ENCODE measurements around the gene B4GALT1.

Gene B4GALT1

DNA sequence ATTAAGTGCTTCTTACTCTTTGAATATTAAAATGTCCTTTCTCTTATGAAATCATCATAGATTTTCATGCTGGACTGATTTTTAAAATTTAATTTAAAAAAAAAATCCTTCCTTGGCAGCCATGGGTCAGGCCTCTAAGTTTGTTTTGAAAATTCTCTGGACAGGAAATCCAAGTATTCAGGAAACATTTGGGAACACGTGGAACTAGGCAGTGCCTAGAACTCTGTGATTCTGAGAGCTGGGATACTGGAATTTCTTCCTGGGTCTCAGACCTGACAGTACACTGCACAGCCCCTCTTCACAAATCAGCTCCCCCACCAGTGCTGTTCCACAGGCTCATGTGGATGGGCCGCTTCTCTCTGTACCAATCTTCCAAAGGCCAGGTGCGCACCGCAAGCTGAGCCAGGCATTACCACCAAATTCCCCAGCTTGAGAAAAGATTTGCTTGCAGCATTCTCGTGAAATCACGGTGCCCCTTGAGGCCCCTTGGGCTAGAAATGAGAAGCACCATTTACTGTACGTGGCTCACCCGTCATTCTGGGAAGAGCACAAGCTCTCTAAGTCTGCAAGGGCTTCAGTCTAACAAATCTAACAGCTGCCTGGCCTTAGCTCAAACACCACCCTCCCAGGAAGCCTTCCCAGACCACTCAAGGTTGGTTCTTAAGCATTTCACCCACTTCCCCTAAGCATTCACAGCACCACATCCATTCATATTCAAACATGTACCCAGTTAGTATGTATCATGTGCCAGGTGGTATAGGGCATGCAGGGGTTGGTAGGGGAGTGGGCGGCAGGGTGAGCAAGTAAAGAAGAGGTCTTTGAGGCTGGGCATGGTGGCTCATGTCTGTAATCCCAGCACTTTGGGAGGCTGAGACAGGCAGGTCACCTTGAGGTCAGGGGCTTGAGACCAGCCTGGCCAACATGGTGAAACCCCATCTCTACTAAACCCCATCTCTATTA is 26.5 kb downstream of the B4GALT1 start:
- no peak for DNase-seq (ENCODE audit: low read depth in 2 of 2)

DNA sequence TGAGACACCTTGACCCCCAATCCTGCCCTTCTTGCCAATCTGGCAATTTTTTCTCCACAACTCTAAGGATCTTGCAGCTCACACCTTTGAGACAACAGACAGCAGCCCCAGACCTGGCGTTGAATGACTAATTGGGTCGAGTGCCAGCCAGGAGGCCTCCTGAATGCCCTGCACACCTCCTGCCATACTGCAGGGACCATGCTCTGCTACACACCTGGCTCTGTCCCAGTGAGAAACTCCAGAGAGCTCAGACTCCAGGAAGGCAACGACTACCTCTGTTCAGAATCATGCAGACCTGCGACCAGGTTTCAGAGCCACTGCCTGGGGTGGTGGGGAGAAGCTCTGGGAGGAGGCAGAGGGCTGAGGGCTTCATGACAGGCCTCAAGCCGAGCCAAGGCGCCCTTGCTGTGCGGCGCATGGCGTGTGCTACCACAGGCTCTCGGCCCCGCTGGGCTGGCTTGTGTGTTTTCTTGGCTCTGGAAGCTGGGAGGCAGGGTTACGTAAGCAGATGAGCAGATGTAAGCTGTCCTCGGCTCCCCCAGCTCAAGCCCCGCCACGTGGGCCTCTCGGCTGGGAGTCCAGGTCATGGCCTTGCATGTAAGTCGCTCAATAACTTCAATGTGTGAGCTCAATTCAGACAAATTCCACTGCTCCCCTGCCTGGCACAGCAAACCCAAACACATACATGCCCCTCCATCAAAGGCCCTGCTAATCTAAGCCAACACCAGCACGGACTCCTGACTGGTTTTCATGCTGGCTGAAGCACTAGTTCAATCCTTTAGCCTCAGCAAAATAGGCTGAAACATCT is 27.5 kb downstream of the B4GALT1 start:
- no peak for DNase-seq (ENCODE audit: low read depth in 2 of 2)

DNA sequence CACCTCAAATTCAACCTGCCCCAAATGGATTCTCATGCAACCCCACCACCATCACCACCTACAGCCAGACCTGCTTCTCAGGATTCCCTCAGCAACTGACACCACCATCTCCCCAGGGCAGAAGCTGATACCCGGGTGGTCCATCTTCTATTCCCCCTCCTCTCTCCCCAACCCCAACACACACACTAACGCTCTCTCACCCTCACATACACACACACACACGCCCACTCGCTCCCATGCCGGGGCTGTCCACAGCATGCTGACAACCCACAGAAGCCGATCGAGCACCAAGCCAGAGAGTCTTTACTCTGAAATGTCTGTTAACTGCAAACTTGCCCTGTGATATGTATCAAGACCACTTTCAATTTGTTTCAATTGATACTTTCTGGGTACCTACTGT is 28.4 kb downstream of the B4GALT1 start:
- DNase-seq (ENCODE audit: low read depth in 2 of 2), result no peak

DNA sequence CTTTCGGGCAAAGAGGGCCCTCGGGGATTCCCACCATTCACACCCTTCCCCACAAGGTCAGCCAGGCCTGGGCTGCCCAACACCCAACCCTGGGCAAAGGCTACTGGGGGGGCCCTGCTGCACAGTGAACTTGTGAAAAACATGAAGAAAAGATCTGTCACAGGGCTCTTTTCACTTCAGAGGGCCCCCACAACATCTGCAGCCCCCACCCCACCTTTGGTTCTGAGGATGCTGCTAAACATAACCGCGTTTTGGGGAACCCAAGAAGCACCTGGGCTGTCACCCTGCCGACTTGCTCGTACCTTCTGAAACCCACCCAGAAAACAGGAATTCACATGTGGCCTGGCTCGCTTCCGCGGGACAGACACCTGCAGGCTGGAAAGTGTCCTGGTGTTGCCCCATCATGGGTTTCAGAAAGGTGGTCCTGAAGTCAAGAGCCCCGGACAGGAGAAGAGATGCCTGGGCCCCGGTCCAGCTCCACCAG is 29.3 kb downstream of the B4GALT1 start:
- no peak for DNase-seq (ENCODE audit: low read depth in 2 of 2)

DNA sequence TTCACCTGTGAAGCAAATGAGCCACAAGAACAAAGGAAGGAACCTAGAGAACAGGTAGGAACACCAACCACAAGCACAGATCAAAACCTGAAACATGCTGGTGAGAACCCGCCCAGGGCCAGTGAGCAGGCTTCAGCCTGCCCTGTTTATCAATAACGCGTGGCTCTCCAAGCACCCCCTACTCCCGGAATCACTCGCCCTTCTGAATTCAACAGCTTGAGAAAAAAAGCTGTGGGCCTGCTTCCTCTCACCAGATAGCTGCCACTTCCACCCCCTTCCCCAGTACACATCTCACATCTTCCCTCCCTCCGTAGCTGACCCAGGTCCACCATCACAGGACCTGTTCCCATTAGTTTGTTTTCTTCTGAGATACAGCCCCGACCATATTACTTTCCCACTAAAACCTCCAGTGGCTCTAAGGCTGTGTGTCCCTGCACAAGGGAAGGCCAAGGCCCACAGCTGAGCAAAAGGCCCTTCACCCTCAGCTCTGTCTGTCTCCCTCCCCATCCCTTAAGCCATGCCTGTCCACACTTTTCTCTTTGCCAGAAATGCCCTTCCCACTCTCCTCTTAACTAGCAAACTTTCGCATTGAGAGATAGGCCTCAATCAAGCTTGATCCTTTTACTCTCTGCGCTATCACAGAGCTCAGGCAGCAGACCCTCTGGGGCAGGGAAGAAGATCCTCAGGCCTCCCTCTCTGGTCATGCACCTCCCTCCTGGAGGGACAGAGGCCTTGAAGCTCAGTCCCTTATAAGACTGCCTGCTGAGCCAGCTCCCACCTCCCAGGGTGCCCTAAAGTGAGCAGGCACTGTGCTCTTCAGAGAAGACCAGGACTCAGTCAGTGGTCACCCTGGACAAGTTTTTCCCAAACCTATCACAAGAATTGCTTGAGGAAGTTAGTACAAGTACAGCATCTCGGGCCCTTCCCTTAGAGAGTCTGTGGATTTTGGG is 30.1 kb downstream of the B4GALT1 start:
- no peak for DNase-seq (ENCODE audit: low read depth in 2 of 2)

DNA sequence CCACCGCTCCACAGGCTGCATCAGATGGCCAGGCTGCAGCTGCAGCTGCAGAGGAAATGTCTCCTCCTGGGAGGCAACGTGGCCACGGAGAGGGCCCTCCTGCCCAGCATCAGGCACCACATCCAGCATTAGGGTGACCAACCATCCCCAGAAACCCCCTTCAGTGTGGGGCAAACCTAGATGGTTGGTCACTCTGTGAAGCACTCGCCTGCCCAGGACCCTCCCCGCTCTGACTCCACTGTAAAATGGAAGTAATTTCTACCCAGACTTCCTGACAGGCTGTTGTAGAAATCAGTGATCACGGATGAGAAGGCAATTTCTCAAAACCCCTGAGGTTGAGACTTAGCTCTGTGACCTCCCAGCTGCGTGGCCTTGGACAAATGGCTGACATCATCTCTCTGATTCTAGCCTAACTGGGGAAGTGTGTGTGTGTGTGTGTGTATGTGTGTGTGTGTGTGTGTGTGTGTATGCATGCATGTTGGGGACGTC is 31.6 kb downstream of the B4GALT1 start:
- no peak for DNase-seq (ENCODE audit: low read depth in 2 of 2)

DNA sequence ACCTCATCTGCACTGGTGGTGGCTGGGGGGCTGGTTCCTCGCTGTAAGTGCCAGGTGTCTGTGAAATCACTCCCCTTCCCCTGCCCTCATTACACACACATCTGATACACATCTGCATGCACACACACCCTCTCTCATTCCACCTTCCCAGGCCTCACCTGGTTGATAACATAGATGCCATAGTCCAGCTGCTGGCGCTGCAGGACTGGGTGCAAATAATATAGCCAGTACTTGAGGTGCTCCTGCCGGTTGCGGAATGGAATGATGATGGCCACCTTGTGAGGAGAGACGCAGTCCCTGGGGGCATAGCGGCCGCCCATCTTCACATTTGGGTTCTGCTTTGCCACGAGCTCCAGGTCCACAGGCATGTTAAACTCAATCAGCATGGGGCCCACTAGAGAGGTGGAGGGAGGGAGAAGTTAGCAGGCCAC is 32.1 kb downstream of the B4GALT1 start:
- DNase-seq (ENCODE audit: low read depth in 2 of 2), result no peak

DNA sequence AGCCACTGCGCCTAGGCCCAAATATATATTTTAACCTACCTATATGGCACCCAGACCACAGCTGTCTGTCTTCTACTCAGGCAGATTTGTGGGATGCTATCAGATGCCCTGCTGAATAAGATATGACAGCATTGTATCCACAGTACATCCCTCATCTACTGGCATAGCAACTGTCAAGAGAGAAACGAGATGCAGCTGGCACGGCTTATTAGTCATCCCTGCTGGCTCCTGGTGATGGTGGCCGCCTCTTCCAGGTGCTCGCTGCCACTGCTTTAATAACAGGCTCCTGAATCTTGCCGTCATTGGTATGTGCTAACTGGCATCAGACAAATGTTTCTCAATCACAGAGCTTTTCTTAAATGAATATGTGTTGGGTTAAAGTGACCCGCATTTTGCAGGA is 34.0 kb downstream of the B4GALT1 start:
- no peak for DNase-seq (ENCODE audit: low read depth in 2 of 2)

DNA sequence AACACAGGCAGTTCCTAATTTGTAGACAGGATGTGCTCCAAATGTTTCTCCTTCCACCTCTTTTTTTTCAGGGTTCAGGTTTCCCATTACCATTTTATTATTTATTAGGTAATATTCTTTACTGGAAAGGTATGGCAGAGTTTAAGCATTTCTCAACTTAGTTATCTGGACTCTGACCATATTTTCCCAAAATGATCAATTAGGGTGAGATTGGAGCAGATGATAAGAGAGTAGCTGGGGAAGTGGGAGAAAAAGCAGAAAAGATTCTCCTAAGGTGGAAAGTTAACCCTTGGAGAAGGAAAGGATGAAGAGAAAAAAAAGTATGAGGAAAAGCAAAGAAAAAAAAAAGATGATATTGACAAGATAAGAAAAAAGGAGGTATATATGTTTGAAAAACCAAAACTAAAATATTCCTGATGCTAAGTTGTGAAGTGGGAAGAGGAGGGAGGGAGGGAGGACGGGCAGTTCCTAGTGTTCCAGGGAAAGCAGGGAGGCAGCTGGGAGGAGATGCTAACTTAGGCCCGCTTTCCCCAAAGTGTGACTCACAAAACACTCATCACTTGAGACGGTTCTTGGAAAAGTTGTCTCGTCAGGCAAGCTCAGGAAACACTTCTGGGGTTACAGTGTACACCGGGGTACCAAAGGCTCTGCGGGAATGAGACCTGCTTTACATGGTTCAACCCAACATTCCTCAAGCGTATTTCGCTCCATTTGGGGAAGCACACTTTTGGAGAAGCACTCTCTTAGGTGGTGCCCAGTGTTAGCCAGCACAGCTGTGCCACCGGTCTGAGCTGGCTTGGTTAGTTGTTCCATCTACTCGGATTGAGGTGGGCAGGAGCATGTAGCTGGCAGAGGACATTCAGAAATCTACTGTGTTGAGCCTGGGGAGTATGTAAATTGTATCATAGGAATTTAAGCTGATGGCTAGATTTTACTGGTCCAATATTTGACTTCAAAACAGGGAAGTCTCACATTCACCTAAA is 35.1 kb downstream of the B4GALT1 start:
- no peak for DNase-seq (ENCODE audit: low read depth in 2 of 2)

DNA sequence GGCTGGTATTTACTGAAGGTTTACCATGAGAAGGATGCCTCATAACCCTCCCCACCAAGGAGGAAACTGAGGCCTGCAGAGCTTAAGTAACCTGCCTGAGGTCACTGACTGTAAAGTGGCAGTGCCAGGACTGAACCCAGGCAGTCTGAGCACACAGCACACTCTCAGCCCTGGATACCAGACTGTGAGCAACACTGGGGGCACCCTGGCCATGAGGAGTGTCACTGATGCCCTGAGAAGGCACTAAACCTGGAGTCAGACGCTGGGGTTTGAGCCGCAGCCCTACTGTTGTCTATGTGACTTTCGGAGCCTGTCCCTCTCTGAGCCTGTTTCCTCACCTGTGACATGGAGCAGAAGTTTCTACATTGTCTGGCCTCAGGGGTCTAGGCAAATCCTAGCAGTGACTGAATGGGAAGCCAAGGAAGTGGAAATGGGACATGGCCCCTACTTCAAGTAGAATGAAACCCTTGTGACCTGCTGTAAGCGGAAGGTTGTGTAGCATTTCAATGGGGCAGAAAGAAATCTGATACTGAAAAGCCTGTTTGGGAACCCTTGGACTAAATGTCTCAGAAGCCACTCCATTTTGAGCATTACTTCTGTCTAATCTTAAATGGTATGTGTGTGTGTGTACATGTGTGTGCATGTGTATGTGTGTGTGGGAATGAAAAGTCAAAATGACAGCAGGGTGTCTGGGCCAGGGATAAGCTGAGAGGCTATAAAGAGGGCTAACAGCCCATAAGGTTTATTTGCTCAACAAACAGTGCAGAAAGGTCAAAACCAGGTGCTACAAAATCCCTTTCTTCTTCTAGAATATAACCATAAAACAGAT is 36.0 kb downstream of the B4GALT1 start:
- DNase-seq (ENCODE audit: low read depth in 2 of 2), result no peak

DNA sequence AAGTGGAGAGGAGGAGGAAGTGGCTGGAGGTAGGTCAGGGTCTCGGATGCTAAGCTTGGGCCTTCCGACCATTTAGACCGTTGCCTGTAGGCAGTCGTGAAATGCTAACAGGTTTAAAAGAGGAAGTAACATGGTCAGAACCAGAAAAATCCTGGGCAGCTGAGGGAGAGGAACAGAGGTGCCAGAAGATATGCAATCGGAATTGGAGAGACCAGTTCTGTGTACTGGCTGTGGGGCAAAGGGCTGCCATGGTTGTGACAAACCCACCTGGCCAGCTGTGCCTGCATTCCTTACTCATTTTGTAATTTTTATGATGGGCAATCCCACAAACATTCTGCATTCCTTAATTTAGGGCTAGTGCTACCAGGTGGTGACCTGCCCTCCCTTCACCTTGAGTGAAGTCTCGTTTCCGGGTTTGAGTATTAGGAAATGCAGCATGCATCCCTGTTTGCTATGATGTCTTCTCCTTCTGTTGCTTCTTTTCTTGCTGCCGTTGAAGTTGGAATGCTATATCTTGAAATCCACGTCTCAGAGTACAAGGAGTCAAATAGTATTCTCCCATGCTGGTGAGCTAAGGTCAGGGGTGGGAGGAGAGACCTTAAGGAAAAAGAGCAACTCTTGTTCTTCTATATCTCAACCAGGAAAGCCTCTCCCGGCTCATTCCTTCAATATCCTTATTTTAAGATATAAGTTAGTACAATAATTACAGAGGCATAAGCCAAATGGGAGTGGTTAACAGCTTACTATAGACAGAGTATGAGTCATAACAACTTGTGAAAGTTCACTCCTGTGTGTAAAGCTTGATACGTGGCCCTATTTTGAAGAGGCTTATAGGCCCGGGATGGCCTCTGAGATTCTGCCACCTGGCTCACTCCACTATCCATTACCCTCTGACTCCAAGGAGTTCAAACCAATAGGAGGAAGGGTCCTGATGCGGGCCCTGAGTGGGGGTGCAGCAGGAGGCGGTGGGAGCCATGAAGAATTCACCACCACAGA is 37.0 kb downstream of the B4GALT1 start:
- no peak for DNase-seq (ENCODE audit: low read depth in 2 of 2)

DNA sequence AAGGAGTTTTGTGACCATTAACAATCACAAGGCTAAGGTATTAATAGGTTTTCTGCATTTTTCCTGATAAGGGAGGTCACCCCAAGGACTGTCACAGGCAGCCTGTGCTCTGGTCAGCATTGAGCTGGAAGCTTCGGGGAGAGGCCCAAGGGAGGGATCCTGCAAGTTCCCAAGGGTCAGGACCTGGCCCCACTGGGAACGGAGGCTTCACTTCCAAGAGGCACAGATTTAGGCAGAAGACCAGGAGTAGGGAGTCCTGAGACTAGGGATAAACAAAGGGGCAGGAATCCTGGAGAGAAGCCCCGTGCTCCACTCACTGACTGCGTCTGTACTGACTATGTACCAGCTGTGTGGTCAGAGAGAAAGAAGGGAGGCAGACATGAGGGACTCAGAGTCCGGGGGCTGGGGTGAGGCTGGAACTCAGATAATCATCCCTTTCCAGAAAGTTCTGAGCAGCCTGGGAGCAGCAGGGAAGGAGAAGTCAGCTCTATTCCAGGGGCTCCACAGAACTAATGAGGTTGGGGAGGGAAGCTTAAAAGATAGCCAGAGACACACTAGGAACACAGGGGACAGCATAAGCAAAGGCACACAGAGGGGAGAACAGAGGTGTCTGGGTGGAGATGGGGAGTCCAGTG is 37.8 kb downstream of the B4GALT1 start:
- DNase-seq (ENCODE audit: low read depth in 2 of 2), result no peak

DNA sequence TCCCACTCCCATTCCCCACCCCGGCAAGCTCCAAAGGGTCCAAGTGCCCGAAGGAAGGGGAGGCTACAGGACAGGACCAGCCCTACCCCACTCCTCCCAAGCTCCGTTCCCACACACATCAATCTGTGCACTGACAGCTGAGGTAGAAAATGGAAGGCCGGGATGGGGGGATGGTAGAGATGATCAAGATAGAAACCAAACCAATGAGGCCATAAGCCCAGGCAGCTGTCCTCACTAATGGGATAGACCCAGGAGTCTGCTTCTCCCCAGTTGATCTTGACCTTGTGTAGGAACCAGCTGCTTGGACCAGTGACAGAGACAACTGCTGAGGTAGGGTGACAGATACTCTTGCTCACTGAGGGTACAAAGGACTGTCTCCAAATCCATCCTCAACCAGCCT is 38.6 kb downstream of the B4GALT1 start:
- DNase-seq (ENCODE audit: low read depth in 2 of 2), result no peak

DNA sequence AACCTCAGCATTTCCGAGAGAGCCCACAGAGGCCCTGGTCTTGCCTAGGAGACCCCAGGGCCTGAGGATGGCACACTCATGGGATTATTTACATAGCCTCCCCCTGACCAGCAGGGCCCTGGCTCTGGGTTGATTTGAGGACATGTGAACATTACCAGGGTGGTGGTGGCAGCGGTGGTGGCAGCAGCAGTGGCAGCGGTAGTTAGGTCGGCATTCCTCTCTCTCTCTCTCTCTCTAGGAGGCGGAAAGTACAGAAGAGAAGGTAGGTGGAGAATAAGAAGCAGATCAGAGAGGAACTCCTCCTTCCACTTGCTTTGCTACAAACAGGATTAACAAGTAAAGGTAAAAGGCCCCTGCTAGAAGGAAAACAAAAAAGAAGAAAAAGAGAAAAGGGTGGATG is 39.3 kb downstream of the B4GALT1 start:
- no peak for DNase-seq (ENCODE audit: low read depth in 2 of 2)

DNA sequence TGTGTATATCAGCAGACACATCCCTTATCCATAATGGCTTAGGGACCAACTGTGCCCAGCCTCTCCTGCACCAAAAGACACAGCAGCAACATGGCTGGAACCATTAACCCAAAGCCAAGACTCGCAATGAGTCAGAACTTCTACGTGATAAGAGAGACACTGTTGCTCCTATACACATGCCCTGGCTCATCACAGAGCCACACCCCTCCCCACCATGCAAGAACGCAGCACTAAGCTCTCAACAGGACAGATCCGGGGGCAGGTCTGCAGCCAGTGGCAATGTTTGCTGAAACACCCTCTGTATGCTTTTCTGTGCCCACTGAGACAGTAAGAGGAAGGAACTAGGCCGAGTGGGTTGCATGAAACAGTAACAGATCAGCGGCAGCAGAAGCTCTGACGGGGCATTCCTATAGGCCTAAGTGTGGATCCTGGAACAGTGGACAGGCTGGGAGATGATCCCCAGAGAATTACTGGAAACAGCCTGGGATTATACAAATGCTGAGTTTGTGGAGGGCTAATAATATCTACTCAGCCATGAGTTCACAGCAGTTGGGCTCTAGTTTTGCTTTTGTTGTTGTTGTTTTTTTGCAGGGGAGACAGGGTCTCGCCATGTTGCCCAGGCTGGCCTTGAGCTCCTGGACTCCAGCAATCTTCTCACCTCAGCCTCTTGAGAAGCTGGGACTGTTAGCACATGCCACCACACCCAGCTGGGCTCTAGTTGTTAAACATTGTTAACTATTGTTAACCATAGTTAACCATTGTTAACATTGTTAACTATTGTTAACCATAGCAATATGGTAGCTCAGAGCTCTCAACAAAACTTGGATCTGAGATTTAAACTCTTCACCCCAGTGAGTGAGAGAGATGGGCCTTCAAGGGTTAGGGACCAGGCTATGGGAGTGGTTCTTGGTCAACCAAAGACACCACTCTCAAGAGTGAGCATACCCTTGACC is 41.0 kb downstream of the B4GALT1 start:
- no peak for DNase-seq (ENCODE audit: low read depth in 2 of 2)

DNA sequence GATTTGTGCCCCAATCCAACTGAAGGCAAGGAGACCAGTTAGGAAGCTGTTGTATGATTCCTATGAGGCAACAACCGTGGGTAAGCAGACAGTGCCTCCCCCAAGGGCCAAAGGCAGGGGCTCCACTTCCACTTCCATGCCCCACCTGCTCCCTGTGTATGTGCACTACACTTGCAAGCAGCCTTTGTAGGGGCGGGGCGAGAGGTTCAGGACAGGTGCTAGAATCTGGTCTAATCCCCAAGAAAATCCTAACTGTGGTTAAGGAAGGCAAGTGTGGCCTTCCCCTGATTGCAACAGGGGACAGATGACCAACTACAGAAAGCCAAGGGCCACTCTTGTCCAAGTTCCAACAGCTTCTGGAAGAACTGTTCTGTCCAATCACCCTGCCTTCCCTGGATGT is 41.7 kb downstream of the B4GALT1 start:
- DNase-seq (ENCODE audit: low read depth in 2 of 2), result no peak

All from stimulated activated CD4-positive, alpha-beta T cell treated with anti-CD3 and anti-CD28 coated beads, Interleukin-12 subunit alpha, Interleukin-12 subunit beta, amount 100 ng/mL, for 24 hours (primary cell).